IPS-18a (cell line): ENCODE results near the gene FRAT2.

Experiments
- H3K27ac ChIP-seq: one replicate; pipeline ENCODE4 v1.5.1; 2013; ENCODE audit warnings: low read length
- H3K27me3 ChIP-seq: one replicate; pipeline ENCODE4 v1.6.1; 2013; ENCODE audit warnings: mild to moderate bottlenecking, low read length; ENCODE audit not compliant: control insufficient read depth, insufficient read depth
- H3K36me3 ChIP-seq: one replicate; pipeline ENCODE4 v1.6.1; 2013; ENCODE audit warnings: low read depth, low read length; ENCODE audit not compliant: control insufficient read depth
- H3K4me1 ChIP-seq: one replicate; pipeline ENCODE4 v1.6.1; 2013; ENCODE audit warnings: low read depth, low read length; ENCODE audit not compliant: control insufficient read depth
- H3K4me3 ChIP-seq: one replicate; pipeline ENCODE4 v1.5.1; 2013; ENCODE audit warnings: low read length
- H3K9ac ChIP-seq: one replicate; pipeline ENCODE4 v1.6.1; 2013; ENCODE audit warnings: mild to moderate bottlenecking, low read length, moderate library complexity
- H3K9me3 ChIP-seq: one replicate; pipeline ENCODE4 v1.6.1; 2013; ENCODE audit warnings: low read depth, low read length; ENCODE audit not compliant: control insufficient read depth

FRAT2 gene

GRCh38 chr10:97367126-97367649, 32.7 kb upstream of the FRAT2 start:
- Histone ChIP-seq H3K9me3 (no peaks in the 10 kb centered on the region), H3K9ac (no peak overlapping the region), H3K4me3 (no peak overlapping the region), H3K27me3 (no peaks in the 10 kb centered on the region), H3K4me1 (no peaks in the 10 kb centered on the region), H3K36me3 (peaks cover 71% of the 10 kb centered on the region), H3K27ac (no peak overlapping the region)

- Histone ChIP-seq H3K4me3 (no peak overlapping the region), H3K27me3 (no peaks in the 10 kb centered on the region), H3K4me1 (no peaks in the 10 kb centered on the region), H3K36me3 (peaks cover 65% of the 10 kb centered on the region), H3K9ac (no peak overlapping the region), H3K27ac (no peak overlapping the region), H3K9me3 (no peaks in the 10 kb centered on the region)
These were observed 32.0 kb upstream of the FRAT2 start for GRCh38 chr10:97366572-97366971.

DNA sequence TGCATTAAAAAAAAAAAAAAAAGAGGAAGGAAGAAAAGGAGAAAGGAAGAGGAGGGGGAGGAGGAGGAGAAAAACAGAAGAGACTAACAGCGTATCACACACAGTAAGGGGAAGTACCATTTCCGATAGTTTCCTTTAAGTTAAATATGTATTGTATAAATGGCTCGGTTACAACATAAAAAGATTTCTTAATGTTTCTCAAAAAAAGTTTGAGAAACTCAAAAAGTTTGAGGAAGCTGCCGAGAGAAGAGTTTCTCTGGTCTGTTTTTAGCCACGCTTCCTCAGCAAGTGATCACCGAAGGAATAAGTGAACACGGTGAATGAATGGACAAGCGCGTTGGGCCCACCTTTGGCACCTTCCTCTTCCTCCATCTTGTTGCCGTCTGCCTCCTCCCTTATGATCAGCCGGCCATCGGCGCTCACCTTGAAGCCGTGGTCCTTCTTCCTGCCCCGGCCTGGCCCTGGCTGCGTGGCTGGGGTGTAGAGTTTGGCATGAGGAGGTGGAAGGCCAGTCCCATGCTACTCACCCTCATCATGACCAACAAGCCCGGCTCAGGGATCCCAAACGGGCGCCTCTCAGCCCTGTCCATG, 31.3 kb upstream of the FRAT2 start:
- no peaks in the 10 kb centered on the region for H3K4me1 ChIP-seq
- no peak overlapping the region for H3K27ac ChIP-seq
- no peak overlapping the region for H3K4me3 ChIP-seq
- H3K27me3 ChIP-seq, result no peaks in the 10 kb centered on the region
- no peaks in the 10 kb centered on the region for H3K9me3 ChIP-seq
- H3K9ac ChIP-seq, result no peak overlapping the region
- peaks cover 57% of the 10 kb centered on the region for H3K36me3 ChIP-seq

GRCh38 chr10:97363071-97363470, 28.5 kb upstream of the FRAT2 start:
- H3K4me1 ChIP-seq, result no peaks in the 10 kb centered on the region

GRCh38 chr10:97362310-97363033, 27.9 kb upstream of the FRAT2 start:
- no peak overlapping the region for H3K9ac ChIP-seq
- H3K27ac ChIP-seq, result no peak overlapping the region
- H3K9me3 ChIP-seq, result no peaks in the 10 kb centered on the region
- no peaks in the 10 kb centered on the region for H3K4me1 ChIP-seq
- no peaks in the 10 kb centered on the region for H3K27me3 ChIP-seq
- no peak overlapping the region for H3K4me3 ChIP-seq
- peaks cover 50% of the 10 kb centered on the region for H3K36me3 ChIP-seq

More at GRCh38 chr10:97363071-97363470, 28.5 kb upstream of the FRAT2 start:
- H3K27ac ChIP-seq, result no peak overlapping the region
- no peaks in the 10 kb centered on the region for H3K9me3 ChIP-seq
- no peaks in the 10 kb centered on the region for H3K27me3 ChIP-seq
- peaks cover 50% of the 10 kb centered on the region for H3K36me3 ChIP-seq
- no peak overlapping the region for H3K9ac ChIP-seq
- H3K4me3 ChIP-seq, result no peak overlapping the region

DNA sequence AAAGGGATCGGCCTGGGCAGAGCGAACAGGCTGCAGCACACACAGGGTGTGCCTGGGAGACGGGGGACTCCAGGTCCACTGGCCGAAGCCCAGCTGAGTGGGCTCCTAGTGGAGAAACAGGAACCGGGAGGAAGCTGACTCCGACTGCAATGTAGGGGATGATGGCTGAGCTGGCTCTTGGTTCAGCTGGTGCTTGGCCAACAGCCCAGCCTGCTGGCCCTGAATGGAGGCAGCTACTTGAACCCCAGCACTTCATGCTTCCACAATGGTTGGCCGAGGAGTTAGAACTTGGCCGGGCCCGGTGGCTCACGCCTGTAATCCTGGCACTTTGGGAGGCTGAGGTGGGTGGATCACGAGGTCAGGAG, 27.0 kb upstream of the FRAT2 start:
- peaks cover 52% of the 10 kb centered on the region for H3K36me3 ChIP-seq
- no peaks in the 10 kb centered on the region for H3K9me3 ChIP-seq
- H3K9ac ChIP-seq, result no peak overlapping the region
- H3K27me3 ChIP-seq, result no peaks in the 10 kb centered on the region
- no peaks in the 10 kb centered on the region for H3K4me1 ChIP-seq
- H3K27ac ChIP-seq, result no peak overlapping the region
- no peak overlapping the region for H3K4me3 ChIP-seq

DNA sequence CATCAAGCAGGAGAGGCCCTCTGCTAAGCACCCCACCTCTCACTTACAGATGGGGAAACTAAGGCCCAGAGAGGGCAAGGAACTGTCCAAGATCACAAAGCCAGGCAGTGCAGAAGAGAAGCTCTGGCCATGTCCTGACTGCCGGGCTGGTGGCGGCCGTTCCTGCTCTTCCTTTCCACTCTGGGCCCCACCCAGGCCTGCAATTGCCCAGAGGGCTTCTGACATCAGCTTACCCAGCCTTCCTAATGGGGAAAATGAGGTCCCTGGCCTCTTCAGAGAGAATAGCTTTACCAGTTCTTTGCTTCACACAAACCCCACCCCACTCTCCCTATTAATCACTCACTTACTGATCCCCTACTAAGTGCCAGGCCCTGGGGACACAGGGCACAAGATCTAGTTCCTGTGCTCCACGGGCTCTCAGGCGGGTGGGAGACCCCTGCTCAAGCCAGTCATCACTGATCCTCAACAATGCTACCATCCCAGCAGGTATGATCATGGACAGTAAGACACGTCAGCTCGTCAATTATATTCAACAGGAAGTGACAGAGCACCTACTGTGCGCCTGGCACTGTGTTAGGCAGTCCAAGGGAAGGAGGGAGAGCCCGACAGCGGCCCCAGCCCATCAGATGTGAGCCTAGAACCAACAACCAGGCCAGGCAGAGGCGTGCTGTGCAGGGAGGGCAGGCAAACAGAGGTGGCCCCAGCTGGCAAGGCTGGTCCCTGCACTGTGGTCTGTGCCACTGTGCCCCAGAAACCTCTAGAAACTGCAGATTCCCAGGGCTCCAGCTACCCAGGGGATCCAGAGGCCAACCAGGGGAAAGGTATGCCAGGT, 26.4 kb upstream of the FRAT2 start:
- no peak overlapping the region for H3K27ac ChIP-seq
- no peak overlapping the region for H3K4me3 ChIP-seq
- peaks cover 55% of the 10 kb centered on the region for H3K36me3 ChIP-seq
- H3K9me3 ChIP-seq, result no peaks in the 10 kb centered on the region
- H3K27me3 ChIP-seq, result no peaks in the 10 kb centered on the region
- H3K9ac ChIP-seq, result no peak overlapping the region
- H3K4me1 ChIP-seq, result no peaks in the 10 kb centered on the region

DNA sequence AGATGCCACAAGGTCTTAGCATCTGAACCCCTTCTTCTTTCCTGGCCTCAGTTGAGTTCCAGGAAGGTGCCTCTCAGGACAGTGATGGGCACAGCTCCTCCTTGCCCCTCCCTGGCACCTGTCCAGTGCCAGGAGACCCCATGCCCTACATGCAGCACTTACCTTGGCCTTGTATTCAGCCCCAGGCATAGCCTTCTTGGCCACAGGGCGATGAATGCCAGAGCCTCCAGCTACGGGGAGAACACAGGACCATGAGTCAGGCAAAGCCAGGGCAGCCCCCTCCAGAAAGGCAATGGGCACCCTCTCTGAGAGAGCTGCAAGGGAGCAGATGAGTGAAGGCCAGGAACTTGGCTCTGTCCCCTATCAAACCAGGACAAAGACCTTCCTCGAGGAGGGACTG, 24.3 kb upstream of the FRAT2 start:
- Histone ChIP-seq H3K9me3 (no peaks in the 10 kb centered on the region), H3K36me3 (peaks cover 41% of the 10 kb centered on the region), H3K27ac (no peak overlapping the region), H3K4me1 (no peaks in the 10 kb centered on the region), H3K9ac (no peak overlapping the region), H3K27me3 (no peaks in the 10 kb centered on the region), H3K4me3 (no peak overlapping the region)

GRCh38 chr10:97358349-97358748, 23.8 kb upstream of the FRAT2 start:
- peaks cover 39% of the 10 kb centered on the region for H3K36me3 ChIP-seq
- H3K4me1 ChIP-seq, result no peaks in the 10 kb centered on the region
- H3K9me3 ChIP-seq, result no peaks in the 10 kb centered on the region
- H3K27ac ChIP-seq, result no peak overlapping the region
- H3K4me3 ChIP-seq, result no peak overlapping the region
- H3K27me3 ChIP-seq, result no peaks in the 10 kb centered on the region
- H3K9ac ChIP-seq, result no peak overlapping the region

DNA sequence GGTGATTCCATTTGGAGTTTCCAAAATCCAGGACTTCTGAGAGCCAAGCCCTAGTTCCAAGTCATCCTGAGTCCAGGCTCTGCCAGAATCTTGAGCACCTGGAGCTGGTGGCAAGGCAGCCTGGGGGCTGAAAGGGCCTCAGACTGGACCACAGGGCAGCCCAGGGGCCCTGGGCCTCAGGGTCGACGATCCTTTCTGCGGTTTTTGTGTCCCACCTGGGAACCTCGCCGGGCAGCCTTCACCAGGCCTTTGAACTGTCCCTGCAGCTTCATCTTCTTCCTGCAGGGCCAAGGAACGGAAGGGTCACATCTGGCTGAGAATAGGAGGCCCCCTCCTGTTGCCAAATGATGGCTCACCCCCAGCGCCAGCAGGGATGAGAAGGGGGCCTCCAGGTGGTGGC, 22.4 kb upstream of the FRAT2 start:
- Histone ChIP-seq H3K9ac (no peak overlapping the region), H3K4me3 (no peak overlapping the region), H3K9me3 (no peaks in the 10 kb centered on the region), H3K27ac (no peak overlapping the region), H3K4me1 (no peaks in the 10 kb centered on the region), H3K36me3 (peaks cover 32% of the 10 kb centered on the region), H3K27me3 (no peaks in the 10 kb centered on the region)

- Histone ChIP-seq H3K27me3 (no peaks in the 10 kb centered on the region), H3K4me3 (no peak overlapping the region), H3K4me1 (no peaks in the 10 kb centered on the region), H3K27ac (no peak overlapping the region), H3K9me3 (no peaks in the 10 kb centered on the region), H3K9ac (no peak overlapping the region), H3K36me3 (peaks cover 32% of the 10 kb centered on the region)
These were observed 21.9 kb upstream of the FRAT2 start for GRCh38 chr10:97356318-97356914.
